Prostate gland (tissue), 2 donors: ENCODE data around the gene RAI1. TPM values are rescaled to one million over a fixed set of nuclear protein-coding genes. Genes with fewer than 3 reads are reported as not detected.

Source experiments
- DNase-seq: peaks from one replicate; pipeline ENCODE4 v3.0.0-alpha.2; 2019; ENCODE audit warnings: low spot score
- H3K27ac ChIP-seq, 2 donors: fragments of 200-600 bp; sonication (generic); 2 replicates each; pipeline ENCODE4 v1.5.1; 2017 to 2019
- H3K27me3 ChIP-seq: fragments of 200-600 bp; sonication (generic); replicated peaks from 2 replicates; pipeline ENCODE4 v1.5.1; 2019; ENCODE audit not compliant: insufficient read depth
- H3K36me3 ChIP-seq, 2 donors: fragments of 200-600 bp; sonication (generic); 1 replicate in 1 of 2; 2 replicates in 1 of 2; pipeline versions ENCODE4 v1.5.1 to v1.8.1; 2017 to 2019
- H3K4me1 ChIP-seq: fragments of 200-600 bp; sonication (generic); replicated peaks from 2 replicates; pipeline ENCODE4 v1.5.1; 2019
- H3K4me3 ChIP-seq, 2 donors: fragments of 200-600 bp; sonication (generic); 2 replicates each; pipeline ENCODE4 v1.5.1; 2017 to 2019
- H3K9me3 ChIP-seq: fragments of 200-600 bp; sonication (generic); 2 replicates; pipeline ENCODE4 v1.5.1; 2017
- CTCF ChIP-seq, 4 experiments: fragments of 200-600 bp in 2 of 4; fragments of 450-650 bp in 2 of 4; sonication (generic) in 2 of 4; IDR thresholded peaks; 1 replicate in 3 of 4; 2 replicates in 1 of 4; pipeline ENCODE4 v1.5.1; 2016 to 2019; ENCODE audit warnings: antibody characterized with exemption in 4 of 4, mild to moderate bottlenecking in 2 of 4, moderate library complexity in 2 of 4
- POLR2A ChIP-seq: fragments of 450-650 bp; IDR thresholded peaks from one replicate; pipeline ENCODE4 v1.6.1; 2016; ENCODE audit warnings: antibody characterized with exemption, mild to moderate bottlenecking
- POLR2AphosphoS5 ChIP-seq: sonication (generic); formaldehyde crosslinking; IDR thresholded peaks from one replicate; pipeline ENCODE4 v1.6.1; 2017; ENCODE audit warnings: antibody characterized with exemption
- WGBS: methylation state at CpG from one replicate; pipeline ENCODE4 v1.1.5; 2018; 5-methylcytosine and 5-hydroxymethylcytosine counted together
- intact Hi-C: fragments of 100-400 bp; cut with DNase I; formaldehyde crosslinking; loops from one replicate; pipeline ENCODE4 v1.14.2; 2022
- total RNA-seq, 2 donors: library from RNA; depleted of rRNA; stranded (reverse); fragments of >200 nt; gene quantifications; one replicate each; pipeline ENCODE4 v1.1.0, GENCODE V29; 2016

RAI1 gene
- total RNA-seq, 2 donors from 2014 or later, result 69.2 to 71.0 TPM

DNA sequence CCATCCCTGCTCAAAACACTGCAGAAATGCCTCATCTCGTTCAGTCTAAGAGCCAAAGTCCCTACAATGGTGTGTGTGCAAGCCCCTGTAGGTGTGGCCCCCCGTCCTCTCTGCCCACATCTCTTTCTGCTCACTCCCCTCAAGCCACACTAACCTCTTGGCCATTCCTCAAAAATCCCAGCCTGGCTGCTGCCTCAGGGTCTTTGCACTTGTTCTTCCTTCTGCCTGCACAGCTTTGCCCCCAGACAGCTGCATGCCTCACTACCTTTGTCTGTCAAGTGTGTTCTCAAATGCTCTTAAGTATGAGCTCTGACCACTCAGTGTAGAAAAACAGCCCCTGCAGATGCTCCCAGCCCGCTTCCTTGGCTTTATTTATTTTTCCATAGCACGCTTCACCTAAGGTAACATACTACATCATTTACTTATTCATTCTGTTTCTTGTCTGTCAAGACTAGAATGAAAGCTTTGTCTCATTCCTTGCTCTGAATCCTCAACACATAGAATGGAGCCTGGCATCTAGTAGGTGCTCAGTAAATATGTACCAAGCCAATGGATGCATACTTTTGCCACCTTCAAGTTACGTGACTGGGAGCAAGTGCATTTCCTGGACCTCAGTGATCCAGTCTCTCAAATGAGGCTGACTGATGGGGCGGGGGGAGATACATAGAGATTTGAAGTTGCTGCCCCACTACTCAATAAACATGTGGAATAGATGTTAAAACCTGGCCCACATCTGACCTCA is 38.1 kb downstream of the RAI1 start:
- Histone ChIP-seq H3K4me3 (no peak overlapping the region), H3K27ac (no peak overlapping the region), H3K27me3 (no peaks in the 10 kb centered on the region), H3K4me1 (peaks cover 7% of the 10 kb centered on the region), H3K9me3 (no peaks in the 10 kb centered on the region), H3K36me3 (no peaks in the 10 kb centered on the region)
- TF ChIP-seq POLR2AphosphoS5 (no peak), CTCF (IDR thresholded peaks at IDR 0.05) (no peak), POLR2A (no peak)
- DNase-seq, result no peak
- 84% methylated on average over 6 of the region's 6 CpGs for WGBS
- intact Hi-C loops, result no loop called here

- Histone ChIP-seq H3K27me3 (no peaks in the 10 kb centered on the region), H3K4me1 (peaks cover 9% of the 10 kb centered on the region), H3K36me3 (no peaks in the 10 kb centered on the region), H3K9me3 (no peaks in the 10 kb centered on the region), H3K27ac (no peak overlapping the region), H3K4me3 (no peak overlapping the region)
- intact Hi-C loops, result no loop called here
- DNase-seq, result no peak
- TF ChIP-seq CTCF (IDR thresholded peaks at IDR 0.05) (peak in 1 of 4 experiments; percentile 12), POLR2AphosphoS5 (no peak)
- WGBS, result 69% methylated on average over 3 of the region's 3 CpGs
Measured at GRCh38 chr17:17719966-17720543, 38.8 kb downstream of the RAI1 start.

GRCh38 chr17:17721140-17721668 is 39.9 kb downstream of the RAI1 start:
- H3K4me1 ChIP-seq, result peaks cover 10% of the 10 kb centered on the region
- H3K4me3 ChIP-seq, result no peak overlapping the region
- H3K36me3 ChIP-seq, result no peaks in the 10 kb centered on the region
- no peak for TF ChIP-seq POLR2A
- TF ChIP-seq POLR2AphosphoS5, result no peak
- no peak for TF ChIP-seq CTCF (IDR thresholded peaks at IDR 0.05)
- DNase-seq, result no peak
- H3K9me3 ChIP-seq, result no peaks in the 10 kb centered on the region
- H3K27ac ChIP-seq, result no peak overlapping the region
- WGBS, result 84% methylated on average over 2 of the region's 2 CpGs
- intact Hi-C loops, result no loop called here
- H3K27me3 ChIP-seq, result no peaks in the 10 kb centered on the region

DNA sequence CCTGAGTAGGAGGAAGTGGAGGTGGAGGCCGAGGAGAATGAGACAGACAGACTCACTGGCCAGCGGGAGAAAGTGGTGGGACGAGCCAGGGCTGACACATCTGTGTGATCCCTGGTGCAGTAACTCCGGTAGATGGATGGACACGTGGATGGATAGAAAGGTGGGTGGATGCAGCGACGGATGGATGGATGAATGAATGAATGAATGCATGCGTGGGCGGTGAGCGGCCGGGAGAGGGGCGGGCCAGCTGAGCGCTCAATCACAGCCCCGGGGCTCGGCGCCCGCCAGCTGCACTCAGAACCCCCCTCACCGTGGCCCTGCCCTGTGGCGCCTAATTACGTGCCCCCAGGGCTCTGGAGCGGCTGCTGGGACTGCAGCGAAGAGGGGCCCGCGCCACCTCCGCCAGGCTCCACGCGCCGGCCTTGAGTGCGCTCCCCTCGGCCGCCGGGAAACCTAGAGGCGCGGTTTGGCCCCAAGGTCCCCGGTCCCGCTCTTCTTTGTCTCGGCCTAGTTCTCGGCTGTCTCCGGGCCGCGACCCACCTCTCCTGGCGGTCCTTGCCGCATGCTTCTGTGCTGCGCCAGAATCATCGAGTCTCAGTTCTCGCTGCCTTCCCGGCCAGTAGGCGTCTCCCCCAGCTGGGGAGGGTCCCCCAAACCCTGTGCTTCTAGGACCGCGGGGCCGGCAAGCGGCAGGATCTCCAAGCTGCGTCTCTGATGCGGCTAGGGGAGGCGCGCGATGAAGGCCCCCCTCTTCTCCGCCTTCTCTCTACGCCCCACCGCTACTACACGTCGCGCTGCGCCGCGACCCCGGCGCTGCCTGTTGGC is 41.0 kb downstream of the RAI1 start:
- no peaks in the 10 kb centered on the region for H3K36me3 ChIP-seq
- TF ChIP-seq POLR2A (no peak), CTCF (IDR thresholded peaks at IDR 0.05) (no peak), POLR2AphosphoS5 (no peak)
- intact Hi-C loops, result no loop called here
- no peaks in the 10 kb centered on the region for H3K27me3 ChIP-seq
- peak overlapping the region; percentile 67 to 81 for H3K27ac ChIP-seq
- H3K4me1 ChIP-seq, result peaks cover 10% of the 10 kb centered on the region
- no peak for DNase-seq
- 21% methylated on average over 56 of the region's 68 CpGs for WGBS
- peak overlapping the region; percentile 35 to 50 for H3K4me3 ChIP-seq
- no peaks in the 10 kb centered on the region for H3K9me3 ChIP-seq
